Measurements from ENCODE around the gene FERD3L.

GRCh38 chr7:19112274-19113001 is 32.8 kb downstream of the FERD3L start:
- TF ChIP-seq, protein P1, sequence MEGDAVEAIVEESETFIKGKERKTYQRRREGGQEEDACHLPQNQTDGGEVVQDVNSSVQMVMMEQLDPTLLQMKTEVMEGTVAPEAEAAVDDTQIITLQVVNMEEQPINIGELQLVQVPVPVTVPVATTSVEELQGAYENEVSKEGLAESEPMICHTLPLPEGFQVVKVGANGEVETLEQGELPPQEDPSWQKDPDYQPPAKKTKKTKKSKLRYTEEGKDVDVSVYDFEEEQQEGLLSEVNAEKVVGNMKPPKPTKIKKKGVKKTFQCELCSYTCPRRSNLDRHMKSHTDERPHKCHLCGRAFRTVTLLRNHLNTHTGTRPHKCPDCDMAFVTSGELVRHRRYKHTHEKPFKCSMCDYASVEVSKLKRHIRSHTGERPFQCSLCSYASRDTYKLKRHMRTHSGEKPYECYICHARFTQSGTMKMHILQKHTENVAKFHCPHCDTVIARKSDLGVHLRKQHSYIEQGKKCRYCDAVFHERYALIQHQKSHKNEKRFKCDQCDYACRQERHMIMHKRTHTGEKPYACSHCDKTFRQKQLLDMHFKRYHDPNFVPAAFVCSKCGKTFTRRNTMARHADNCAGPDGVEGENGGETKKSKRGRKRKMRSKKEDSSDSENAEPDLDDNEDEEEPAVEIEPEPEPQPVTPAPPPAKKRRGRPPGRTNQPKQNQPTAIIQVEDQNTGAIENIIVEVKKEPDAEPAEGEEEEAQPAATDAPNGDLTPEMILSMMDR (conservative IDR thresholded peaks at IDR 0.05): no peak
- no peak for TF ChIP-seq ZFX (IDR thresholded peaks at IDR 0.05)
